HG03378 (cell line): ENCODE data around the gene IRS1.

Experiments used
- ATAC-seq: cut with Tn5 transposase; IDR thresholded peaks from one replicate; pipeline ENCODE4 v1.9.1; 2021; ENCODE audit warnings: mild to moderate bottlenecking, moderate library complexity; ENCODE audit not compliant: unreplicated experiment

The IRS1 gene

GRCh38 chr2:226791487-226792081 is 8.0 kb downstream of the IRS1 start:
- ATAC-seq: peak; percentile 76

GRCh38 chr2:226791056-226791486 is 8.5 kb downstream of the IRS1 start:
- ATAC-seq: peak; percentile 71

DNA sequence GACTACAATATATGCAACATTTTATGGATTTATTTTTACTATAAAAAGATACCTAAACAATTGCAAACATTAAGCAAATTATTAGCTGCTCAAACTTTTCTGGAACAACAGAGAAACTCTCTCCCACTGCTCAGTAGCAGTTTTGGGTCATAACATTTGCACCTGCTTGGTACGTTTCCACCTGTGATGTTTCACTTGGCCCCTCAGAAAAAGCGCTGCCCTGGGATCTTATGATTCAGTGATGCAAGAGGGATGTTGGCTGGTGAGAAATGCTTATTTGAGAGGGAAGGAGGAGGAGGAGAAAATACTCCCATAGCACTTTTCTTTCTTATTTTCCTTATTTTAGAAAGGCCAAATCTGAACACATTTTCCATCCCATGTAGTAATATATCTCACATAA is 9.2 kb downstream of the IRS1 start:
- no peak for ATAC-seq

DNA sequence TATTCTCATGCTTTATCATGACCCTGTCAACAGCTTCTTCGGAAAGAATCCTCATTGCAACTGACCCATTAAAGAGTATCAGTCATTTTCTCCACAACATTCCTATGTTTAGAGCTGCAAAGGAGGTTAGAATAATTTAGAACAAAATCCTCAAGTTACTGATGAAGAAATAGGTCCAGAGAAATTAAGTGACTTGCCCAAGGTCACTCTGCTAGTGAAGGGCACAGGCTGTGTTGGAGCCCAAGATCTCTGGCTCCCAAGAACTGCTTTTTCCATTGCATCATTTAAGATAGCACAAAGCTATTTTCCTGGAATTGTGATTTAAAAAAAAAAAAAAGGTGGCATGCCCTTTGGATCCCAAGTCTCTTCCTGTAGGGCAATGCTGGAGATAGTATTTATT is 9.6 kb downstream of the IRS1 start:
- ATAC-seq: no peak

DNA sequence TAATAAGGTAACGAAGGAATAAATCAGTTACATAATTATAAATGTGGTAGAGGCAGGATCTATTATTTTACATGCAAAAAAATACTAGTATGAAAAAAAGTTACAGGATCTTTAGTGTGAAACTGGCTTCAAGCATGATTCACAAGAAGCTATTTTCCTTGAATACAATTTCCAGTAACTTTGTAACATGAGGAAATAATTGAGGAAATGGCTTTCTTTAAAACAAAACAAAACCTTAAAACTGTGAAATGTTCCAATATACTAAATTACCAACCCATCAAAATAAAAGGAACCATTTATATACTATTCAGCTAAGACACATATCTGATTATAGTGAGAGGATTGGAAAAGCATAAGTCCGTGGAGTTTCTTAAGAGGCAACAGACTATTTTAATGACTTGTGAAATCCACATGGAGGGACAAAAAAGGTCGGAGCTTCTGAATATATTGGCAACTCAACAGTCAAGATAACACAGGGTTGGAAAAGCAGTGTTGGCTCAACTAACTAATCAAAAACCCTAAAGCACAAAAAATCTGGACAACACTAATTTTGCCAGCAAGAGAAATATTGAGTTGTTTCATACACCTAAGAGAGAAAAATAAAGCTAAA is 10.6 kb downstream of the IRS1 start:
- ATAC-seq: no peak

- no peak for ATAC-seq
Measured at GRCh38 chr2:226788064-226788463, 11.6 kb downstream of the IRS1 start.

- no peak for ATAC-seq
Measured at GRCh38 chr2:226783885-226784284, 15.7 kb downstream of the IRS1 start.

DNA sequence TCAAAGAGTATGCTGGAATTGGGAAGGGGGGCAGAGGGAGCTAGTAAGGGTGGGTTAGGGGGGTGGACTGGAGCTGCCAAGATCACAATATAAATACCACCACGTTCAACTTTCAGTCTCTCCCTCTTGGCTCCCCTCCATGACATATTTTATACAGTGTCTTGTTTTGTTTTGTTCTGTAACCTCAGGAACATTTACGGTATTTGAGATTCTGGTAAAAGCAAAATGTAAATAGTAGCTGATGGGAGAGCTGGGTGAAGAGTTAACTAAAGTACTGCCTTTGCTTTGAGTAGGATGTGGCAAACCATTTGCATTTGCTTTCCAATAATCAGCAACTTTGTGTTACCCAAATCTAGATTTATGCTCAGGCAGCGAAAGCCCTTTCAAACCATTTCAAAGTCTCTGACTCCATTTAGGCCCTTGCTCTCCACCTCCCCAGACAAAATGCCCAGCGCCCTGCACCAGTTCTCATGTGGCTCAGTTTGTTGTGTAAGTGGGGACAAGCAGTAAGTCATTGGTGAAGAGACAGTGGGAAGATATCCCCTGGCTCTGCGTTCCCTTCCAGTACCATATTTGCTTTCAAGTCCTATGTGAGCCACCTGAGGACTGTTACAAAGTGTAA is 17.4 kb downstream of the IRS1 start:
- no peak for ATAC-seq

DNA sequence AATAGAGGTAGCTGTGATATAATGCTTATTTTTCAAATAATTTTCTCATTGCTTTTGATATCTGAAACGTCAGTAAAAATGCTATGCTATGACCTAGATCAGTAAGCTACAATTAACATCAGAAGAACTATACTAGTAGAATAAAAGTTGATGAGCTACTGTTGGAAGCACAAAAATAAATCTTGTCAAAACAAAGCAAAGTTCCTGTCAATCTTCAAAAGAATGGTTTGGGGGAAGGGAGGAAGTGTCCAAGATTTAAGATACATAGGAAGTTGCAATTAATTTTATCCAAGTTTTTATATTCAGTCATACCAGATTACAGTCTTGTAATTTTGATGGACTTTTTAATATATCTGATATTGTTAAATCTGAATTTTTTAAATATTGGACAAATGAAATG is 19.2 kb downstream of the IRS1 start:
- no peak for ATAC-seq

GRCh38 chr2:226777611-226778010 is 22.0 kb downstream of the IRS1 start:
- ATAC-seq: no peak

GRCh38 chr2:226776104-226776503 is 23.5 kb downstream of the IRS1 start:
- no peak for ATAC-seq

DNA sequence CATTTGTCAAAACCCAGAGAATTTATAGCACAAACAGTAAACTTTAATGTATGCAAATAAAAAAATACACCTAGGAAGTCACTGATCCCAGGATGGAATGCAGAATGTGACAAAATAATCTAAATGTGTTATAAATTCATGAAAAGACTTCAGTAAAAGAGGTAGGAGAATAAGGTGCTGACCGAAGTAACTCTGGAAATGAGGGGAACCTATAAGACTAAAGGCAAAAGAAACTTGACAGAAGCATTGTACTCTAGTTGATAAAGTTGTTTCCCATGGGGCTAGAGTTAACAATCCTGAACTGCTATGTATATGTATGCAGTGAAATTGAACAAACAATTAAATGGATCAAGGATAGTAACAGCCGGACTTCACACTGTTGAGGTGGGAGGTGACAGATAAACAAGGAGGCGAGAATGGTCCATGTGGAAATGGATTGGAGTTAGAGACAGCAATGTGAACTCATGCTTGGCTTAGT is 24.5 kb downstream of the IRS1 start:
- no peak for ATAC-seq

DNA sequence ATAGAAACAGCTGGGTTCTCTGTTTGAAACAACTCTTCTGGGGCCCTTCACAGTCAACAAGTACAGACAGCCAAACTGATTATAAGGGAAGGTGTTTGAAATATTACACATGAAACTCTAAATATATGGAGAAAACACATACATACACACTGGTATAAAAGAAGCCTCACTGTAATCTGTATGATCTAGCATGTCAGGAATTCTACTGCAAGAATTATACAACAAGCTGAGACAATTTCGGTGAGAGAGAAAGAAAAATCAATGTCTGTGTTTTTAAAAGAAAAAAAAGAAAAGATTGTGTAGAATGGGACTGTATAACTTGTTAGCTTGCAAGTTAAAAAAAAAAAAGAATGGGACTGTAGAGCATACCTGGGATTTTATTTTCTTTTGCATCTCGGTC is 26.3 kb downstream of the IRS1 start:
- peak; percentile 8 for ATAC-seq

DNA sequence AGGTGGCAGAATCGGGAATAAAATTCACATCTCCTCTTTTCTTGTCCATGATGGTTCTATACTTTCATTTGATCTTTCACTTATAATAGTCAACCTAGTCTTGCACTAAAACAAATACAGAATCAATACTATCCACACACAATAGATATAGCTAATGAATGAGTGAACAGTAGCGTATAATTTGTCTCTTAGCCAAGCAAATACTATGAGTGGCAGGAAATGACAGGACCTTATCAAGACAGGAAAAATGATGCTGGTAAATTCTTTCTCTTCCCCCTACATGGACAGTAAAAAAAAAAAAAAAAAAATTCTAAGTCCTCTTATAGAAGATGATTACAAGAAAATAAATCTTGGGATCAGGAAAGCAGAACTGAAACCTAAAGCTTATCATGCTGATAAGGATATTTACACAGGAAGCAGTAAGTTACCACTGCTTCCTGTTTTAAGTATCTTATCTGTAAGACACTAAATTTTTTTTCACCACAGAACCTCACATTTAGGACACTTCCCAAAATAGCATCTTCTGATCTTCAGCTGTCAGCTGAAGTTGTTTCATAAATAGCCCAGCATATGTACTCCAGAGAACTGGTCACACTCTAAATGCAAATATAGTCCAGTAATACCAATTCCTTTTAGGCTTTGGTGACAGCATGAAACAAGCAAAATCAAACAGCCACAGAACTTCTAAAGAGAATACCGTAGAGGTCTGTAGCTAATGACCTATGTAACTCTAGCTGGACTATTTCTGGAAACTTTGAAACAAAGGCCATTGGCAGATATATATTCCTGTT is 27.0 kb downstream of the IRS1 start:
- ATAC-seq: peak; percentile 98

GRCh38 chr2:226771067-226771466 is 28.6 kb downstream of the IRS1 start:
- ATAC-seq: no peak

- ATAC-seq: no peak
Measured at GRCh38 chr2:226767056-226767813, 32.4 kb downstream of the IRS1 start.

DNA sequence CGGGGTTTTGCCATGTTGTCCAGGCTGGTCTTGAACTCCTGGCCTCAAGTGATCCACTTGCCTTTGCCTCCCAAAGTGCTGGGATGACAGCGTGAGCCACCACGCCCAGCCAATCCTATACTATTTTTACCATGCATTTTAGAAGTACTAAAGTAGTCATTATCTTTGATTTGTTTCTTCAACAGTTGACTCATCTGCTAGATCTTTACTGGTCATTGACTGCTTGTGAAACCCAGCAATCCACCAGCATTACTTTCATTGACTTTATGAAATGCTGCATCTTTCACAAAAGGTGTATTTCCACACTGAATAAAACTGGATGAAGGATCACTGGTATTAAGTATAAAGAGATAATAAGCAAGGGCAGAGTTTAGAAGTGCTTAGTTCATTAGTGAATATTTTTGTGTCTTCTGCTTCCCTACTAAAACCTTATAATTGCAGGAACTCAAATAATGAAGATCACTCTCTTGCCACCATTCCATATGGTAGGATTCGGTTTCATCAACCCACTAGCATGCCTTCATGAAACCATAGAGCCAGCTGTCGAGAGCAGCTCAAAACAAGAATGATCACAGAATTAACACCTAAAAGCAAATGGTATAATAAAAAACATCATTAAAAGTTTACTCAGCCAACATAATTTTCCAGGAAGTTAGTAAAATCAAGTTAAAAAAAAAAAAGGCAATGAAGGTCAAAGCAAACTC is 33.1 kb downstream of the IRS1 start:
- no peak for ATAC-seq

DNA sequence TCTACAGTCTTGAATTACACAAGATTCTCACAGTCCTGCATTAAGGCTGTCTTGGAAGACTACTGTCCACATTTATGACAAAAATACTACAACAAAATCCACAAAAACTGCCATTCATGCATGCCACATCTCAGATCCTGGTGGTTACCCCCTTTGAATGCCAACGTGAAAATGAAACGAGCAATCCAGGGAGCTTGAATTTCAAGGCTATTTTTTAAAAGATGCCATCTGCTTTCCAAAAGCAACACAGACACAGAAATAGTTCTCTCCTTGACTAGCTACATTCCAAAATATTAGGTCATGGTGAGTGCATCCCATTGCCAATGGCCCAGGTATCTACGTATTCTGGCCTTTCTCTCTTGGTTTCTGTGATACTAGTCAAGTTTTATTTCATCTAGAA is 36.3 kb downstream of the IRS1 start:
- ATAC-seq: no peak

GRCh38 chr2:226761195-226761583 is 38.4 kb downstream of the IRS1 start:
- no peak for ATAC-seq
